RWPE2 (cell line): ENCODE results near the gene NKAIN2.
"Not testable (repeated sequence)": the region's sequence is repeated elsewhere in the genome, so short reads cannot be mapped to it uniquely, and the experiment has no call there.

ENCODE experiments used
- ATAC-seq: fragments of 200-7000 bp; cut with Tn5 transposase; 3 replicates; pipeline ENCODE4 v1.9.1; 2021; ENCODE audit warnings: low read depth
- DNase-seq: peaks from one replicate; pipeline ENCODE4 v3.0.0-alpha.2; 2020; ENCODE audit warnings: low spot score
- H3K27ac ChIP-seq: fragments of 450-650 bp; 2 replicates; pipeline ENCODE4 v1.5.1; 2017; ENCODE audit warnings: mild to moderate bottlenecking; ENCODE audit not compliant: poor library complexity, severe bottlenecking
- H3K27me3 ChIP-seq: fragments of 250-450 bp; sonication (Bioruptor Pico); 2 replicates; pipeline ENCODE4 v1.5.1; 2021; ENCODE audit warnings: mild to moderate bottlenecking, moderate library complexity; ENCODE audit not compliant: insufficient read depth, poor library complexity, severe bottlenecking
- H3K36me3 ChIP-seq: fragments of 250-450 bp; sonication (Bioruptor Pico); 2 replicates; pipeline ENCODE4 v1.5.1; 2020; ENCODE audit warnings: low read depth, mild to moderate bottlenecking, moderate library complexity
- H3K4me1 ChIP-seq: fragments of 250-450 bp; sonication (Bioruptor Pico); 2 replicates; pipeline ENCODE4 v1.5.1; 2021; ENCODE audit warnings: mild to moderate bottlenecking, moderate library complexity; ENCODE audit not compliant: insufficient read depth, poor library complexity, severe bottlenecking
- H3K4me3 ChIP-seq: fragments of 250-450 bp; sonication (Bioruptor Pico); 2 replicates; pipeline ENCODE4 v1.5.1; 2021; ENCODE audit warnings: mild to moderate bottlenecking, moderate library complexity; ENCODE audit not compliant: severe bottlenecking
- H3K9me3 ChIP-seq: fragments of 250-450 bp; sonication (Bioruptor Pico); 2 replicates; pipeline ENCODE4 v1.5.1; 2021; ENCODE audit warnings: mild to moderate bottlenecking, moderate library complexity; ENCODE audit not compliant: severe bottlenecking
- TF ChIP-seq, protein P1 (sequence below): fragments of 450-650 bp; IDR thresholded peaks from one replicate; pipeline ENCODE4 v1.5.1; 2017; ENCODE audit warnings: mild to moderate bottlenecking, moderate library complexity; ENCODE audit not compliant: poor library complexity, severe bottlenecking

Gene NKAIN2

DNA sequence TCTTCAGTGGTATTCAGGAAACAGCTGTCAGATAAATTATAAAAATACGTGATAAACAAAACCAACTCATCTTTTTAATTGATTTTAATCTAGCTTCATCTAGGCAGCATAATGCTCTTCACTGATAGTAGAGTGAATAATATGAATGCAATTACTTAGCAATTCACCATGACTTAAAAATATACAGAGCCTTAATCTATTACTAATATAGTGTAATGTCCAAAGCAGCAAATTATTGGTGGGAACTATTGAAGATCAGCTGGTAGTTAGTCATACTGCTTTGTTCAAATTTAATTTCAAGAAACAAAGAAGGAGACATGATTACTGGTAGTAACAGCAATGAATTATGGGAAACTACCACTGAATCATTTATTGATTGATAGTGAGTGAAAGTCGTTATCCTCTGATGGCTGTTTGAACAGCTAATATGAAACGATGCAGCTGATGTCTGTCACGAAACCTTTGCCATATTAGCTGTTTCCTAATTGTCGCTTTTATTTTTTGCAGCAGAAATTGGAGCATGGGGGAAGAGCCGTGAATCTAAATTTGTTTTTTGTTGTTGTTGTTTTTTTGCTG is 99.2 kb downstream of the NKAIN2 start:
- TF ChIP-seq, protein P1, sequence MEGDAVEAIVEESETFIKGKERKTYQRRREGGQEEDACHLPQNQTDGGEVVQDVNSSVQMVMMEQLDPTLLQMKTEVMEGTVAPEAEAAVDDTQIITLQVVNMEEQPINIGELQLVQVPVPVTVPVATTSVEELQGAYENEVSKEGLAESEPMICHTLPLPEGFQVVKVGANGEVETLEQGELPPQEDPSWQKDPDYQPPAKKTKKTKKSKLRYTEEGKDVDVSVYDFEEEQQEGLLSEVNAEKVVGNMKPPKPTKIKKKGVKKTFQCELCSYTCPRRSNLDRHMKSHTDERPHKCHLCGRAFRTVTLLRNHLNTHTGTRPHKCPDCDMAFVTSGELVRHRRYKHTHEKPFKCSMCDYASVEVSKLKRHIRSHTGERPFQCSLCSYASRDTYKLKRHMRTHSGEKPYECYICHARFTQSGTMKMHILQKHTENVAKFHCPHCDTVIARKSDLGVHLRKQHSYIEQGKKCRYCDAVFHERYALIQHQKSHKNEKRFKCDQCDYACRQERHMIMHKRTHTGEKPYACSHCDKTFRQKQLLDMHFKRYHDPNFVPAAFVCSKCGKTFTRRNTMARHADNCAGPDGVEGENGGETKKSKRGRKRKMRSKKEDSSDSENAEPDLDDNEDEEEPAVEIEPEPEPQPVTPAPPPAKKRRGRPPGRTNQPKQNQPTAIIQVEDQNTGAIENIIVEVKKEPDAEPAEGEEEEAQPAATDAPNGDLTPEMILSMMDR, result no peak
- Histone ChIP-seq H3K9me3 (no peaks in the 10 kb centered on the region), H3K4me3 (no peak overlapping the region), H3K27ac (no peak overlapping the region), H3K27me3 (no peaks in the 10 kb centered on the region), H3K4me1 (no peaks in the 10 kb centered on the region), H3K36me3 (no peaks in the 10 kb centered on the region)
- DNase-seq, result no peak
- no peak for ATAC-seq

DNA sequence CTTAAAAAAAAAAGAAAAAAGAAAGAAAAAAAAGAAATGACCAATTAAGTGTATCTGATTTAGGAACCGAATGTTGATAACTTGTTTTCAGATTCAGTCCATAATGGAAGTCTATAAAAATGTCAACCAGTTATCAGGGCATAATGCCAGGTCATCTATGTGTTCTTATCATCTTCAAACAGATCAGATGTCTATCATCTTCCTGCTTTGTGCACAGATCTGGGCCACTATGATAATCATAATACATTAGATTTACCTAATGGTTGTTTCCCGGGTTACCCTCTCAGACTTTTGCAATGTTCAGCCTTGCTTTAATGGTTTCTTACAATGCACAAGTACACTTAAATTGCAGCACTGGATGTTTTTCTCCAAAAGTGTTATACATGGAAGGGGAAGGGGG is 100.6 kb downstream of the NKAIN2 start:
- H3K4me1 ChIP-seq, result no peaks in the 10 kb centered on the region
- DNase-seq (no peak), ATAC-seq (no peak)
- no peaks in the 10 kb centered on the region for H3K36me3 ChIP-seq
- no peak overlapping the region for H3K27ac ChIP-seq
- H3K9me3 ChIP-seq, result no peaks in the 10 kb centered on the region
- TF ChIP-seq, protein P1, result no peak
- H3K27me3 ChIP-seq, result no peaks in the 10 kb centered on the region
- H3K4me3 ChIP-seq, result no peak overlapping the region

DNA sequence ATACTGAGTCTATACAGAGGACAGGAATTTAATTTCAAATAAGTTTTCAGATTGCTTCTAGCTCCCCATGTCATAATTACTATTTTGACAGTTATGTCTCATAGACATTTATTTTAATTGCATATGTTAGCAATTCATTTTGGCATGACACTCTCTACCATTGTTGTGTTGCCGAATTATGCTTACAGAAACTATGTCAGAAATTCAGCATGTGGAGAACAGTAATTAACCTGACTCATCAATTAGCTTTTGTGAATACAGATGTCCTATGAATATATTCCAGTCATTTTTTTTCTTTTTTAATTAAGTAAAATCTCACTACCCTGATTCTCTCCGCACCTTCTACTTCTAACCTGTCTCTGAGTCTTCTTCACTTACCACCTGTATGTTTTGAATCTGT is 105.1 kb downstream of the NKAIN2 start:
- no peak for DNase-seq
- no peaks in the 10 kb centered on the region for H3K9me3 ChIP-seq
- H3K4me1 ChIP-seq, result no peaks in the 10 kb centered on the region
- no peak overlapping the region for H3K27ac ChIP-seq
- TF ChIP-seq, protein P1, result no peak
- no peaks in the 10 kb centered on the region for H3K36me3 ChIP-seq
- no peak overlapping the region for H3K4me3 ChIP-seq
- no peaks in the 10 kb centered on the region for H3K27me3 ChIP-seq
- ATAC-seq, result no peak

DNA sequence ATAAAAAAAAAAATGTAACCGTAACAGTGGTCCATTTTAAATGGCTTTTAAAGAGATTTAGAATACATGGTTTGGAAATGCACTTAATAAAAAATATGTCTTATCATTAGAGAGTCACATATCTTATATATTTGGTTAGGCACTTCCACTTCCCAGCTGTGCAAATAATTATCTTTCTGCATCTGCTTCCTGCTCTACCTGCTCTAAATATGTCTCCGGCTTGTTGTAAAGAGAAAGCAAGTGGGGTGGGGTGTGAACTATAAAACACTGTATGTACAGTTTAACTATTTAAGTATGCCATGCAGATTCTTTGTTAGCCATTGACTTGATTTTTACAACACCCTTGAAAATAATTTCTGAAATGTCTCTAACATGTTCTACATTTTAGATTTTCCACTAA is 106.3 kb downstream of the NKAIN2 start:
- DNase-seq (no peak), ATAC-seq (no peak)
- Histone ChIP-seq H3K9me3 (no peaks in the 10 kb centered on the region), H3K27ac (no peak overlapping the region), H3K36me3 (no peaks in the 10 kb centered on the region), H3K4me1 (no peaks in the 10 kb centered on the region), H3K27me3 (no peaks in the 10 kb centered on the region), H3K4me3 (no peak overlapping the region)
- TF ChIP-seq, protein P1, result no peak

DNA sequence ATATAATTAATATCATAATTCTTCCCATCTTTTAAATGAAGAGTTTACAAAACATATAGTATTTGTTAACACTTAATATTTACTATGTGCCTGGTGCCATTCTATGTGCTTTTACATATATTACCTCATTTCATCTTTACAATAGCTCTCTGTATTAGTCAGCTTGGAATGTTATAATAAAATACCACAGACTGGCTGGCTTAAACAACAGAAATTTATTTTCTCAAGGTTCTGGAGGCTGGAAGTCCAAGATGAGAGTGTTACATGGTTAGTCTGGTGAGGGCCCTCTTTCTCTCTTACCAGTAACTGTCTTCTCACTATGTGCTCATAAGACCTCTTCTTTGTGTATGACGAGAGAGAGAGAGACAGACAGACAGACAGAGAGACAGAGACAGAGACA is 110.2 kb downstream of the NKAIN2 start:
- peak; percentile 36; the same call in 1 of the 3 replicates for ATAC-seq
- Histone ChIP-seq H3K27me3 (no peaks in the 10 kb centered on the region), H3K27ac (no peak overlapping the region), H3K36me3 (no peaks in the 10 kb centered on the region), H3K4me3 (no peak overlapping the region), H3K9me3 (no peaks in the 10 kb centered on the region), H3K4me1 (no peaks in the 10 kb centered on the region)
- TF ChIP-seq, protein P1, result no peak
- no peak for DNase-seq

DNA sequence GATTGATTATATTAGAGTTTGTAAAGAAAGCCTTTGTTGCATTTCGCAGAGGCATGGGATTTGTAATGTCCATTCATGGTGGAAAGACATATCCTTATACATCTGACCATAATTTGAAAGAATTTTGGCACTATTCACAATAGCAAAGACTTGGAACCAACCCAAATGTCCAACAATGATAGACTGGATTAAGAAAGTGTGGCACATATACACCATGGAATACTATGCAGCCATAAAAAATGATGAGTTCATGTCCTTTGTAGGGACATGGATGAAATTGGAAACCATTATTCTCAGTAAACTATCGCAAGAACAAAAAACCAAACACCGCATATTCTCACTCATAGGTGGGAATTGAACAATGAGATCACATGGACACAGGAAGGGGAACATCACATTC is 119.7 kb downstream of the NKAIN2 start:
- DNase-seq, ATAC-seq, H3K4me3 ChIP-seq, H3K27ac ChIP-seq, H3K9me3 ChIP-seq, H3K36me3 ChIP-seq, H3K27me3 ChIP-seq: not testable (repeated sequence)
- H3K4me1 ChIP-seq, result peaks cover 12% of the 10 kb centered on the region
